GM19455 (cell line): ENCODE measurements around the gene NELL1.

Experiments
- ATAC-seq: cut with Tn5 transposase; IDR thresholded peaks from one replicate; pipeline ENCODE4 v1.9.1; 2021; ENCODE audit not compliant: unreplicated experiment

Gene NELL1

DNA sequence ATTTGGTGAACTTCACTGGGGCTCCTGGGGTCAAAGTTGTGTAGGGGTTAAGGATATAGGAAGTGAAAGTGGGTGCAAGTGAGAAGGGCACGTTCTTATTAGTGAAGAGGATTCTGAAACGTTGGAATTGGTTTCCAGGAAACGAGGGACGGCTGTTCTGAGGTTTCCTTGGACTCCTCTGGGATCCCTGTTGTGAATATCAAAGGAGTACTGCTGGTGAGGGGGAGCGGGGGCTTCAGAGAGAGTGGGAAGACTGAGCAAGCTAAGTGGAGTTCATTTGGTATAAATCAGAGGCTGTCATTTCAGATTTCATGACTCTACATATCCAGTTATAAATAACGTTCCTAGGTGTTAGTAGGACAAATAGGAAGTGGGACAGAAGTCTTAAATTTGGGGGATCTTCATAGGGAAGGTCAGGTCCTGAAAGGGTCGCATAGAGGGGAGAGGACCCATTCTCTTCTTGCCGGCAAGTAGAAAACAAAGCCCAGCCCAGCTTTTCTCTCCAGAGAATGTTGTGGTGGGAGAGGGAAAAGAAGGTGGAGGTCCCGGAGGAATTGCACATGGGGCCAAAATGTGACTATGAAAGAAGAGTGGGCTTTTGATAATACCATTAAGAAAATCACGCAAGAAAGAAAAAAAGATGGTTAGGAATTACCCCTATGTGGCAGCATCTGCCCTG is 1.1 kb upstream of the NELL1 start:
- no peak for ATAC-seq

DNA sequence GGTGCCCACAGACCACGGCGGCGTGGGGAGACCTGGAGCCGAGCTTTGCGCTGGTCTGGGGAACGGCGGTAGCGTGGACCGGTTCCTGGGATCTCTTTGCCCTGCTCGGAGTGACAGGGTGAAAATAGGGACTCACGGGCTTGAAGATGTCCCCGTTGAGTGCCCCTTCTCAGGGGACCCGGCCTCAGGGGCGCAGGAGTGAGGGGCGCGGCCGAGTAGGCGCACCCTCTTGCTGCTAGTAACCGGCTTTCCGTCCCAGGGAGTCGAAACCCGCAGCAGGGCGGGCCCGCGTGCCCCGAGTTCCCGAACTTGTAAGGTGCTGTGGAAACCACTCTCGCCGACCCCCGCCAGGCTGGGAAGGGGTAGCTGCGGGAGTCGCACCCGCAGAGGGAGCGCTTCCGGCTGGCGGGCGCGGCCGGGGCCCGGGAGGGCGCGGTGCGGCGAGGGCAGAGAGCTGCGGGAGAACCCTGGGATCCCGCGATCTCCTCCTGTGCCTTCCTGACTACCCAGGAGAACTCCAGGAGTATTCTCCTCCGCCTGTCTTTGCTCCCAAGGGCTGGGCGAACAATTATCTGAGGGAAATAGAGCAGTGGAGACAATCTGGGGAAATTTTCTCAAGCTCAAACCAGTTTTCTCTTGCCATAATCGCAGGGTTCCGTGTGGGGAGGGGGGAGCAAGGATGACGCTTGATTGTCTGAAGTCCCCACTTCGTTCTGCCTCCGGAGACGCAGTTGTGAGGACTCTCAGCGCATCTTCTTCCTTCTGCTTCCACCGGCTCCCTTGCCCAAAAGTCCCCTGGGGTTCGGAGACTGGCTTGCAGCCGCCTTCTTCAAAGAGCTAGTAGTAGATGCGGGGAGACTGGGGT is 666 bp downstream of the NELL1 start:
- ATAC-seq = no peak

DNA sequence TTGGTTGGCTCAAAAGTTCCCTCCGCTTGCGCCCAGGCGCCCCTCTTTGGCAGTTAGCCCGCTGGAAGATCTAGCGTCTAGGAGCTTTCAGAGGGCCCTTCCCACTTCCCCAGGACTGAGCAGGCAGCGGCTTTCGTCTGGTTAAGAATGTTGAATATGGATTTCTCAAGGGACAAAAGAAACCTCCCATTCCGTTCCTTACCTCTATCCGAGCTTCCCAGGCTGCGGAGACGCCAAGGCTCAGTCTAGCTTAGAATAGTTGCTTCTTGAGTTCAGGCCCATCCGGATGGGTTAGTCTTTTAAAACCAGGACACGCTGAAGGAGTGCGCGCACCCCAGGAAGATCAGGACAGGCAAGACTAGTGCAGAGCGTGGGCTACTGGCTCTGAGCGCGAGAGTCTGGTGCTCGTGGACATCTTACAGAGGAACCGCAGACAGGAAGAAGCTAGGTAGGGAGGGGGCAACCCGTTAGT is 1.6 kb downstream of the NELL1 start:
- ATAC-seq = no peak

DNA sequence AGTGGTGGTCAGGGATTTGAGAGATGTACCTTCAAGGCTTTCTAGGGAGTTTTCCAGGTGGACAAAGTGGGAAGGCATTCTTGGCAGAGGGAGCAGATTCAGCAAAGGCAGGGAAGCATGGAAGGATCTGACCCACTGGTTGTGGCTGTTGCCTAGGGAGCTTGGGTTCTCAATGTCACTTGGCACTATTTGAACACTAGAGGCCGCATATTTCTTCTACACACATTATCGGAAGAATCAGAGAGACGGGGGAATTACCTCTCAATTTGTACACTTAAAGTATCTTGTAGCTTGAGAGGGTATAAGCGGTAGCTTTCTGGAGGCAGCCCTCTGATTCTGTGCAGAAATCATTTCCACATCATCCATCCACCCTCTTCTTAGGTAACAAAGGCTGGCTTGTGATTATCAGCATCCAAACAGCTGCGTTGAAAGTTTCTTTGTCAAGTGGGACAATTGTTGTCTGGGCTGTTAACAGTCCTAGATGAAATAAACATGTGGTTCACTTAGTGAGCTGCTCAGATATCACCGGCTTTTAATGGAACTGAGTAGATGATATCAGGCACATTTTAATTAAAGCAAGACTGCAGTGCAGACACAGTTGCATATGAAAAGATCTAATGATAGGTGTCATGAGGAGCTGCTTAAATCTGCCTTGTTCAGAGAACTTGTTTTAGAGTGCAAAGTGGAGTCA is 2.6 kb downstream of the NELL1 start:
- no peak for ATAC-seq

DNA sequence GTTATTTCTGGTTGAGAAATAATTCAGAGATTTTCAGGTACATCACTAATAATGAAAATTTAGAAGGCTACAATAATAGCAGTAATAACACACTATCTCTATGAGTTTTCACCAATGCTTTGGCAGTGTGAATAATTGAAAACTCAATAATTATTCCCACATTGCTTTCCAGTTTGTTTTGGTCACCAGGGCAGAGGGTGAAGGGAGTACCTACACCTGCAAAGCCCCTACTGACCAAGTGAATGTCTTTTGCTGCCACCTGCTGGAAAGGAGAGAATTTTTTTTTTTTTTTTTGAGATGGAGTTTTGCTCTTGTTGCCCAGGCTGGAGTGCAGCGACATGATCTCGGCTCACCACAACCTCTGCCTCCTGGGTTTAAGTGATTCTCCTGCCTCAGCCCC is 3.2 kb downstream of the NELL1 start:
- no peak for ATAC-seq

DNA sequence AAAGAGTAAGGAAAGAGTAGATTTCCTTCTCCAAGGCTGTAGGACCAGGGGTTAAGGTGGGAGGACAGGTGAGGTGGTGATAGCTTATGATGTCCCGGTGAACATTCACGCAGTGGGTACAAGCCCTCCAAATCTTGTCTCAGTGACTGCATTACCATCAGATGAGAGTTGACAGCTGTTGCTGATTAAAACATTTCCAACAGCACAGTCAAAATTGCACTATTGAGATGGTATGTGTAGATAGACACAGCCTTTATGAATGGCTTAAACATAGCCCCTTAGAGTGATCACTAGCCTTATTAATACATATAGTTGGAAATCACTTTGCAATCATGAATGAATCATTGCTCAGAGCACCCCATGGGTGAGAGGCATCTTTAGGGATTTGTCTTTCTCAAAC is 7.3 kb downstream of the NELL1 start:
- no peak for ATAC-seq

DNA sequence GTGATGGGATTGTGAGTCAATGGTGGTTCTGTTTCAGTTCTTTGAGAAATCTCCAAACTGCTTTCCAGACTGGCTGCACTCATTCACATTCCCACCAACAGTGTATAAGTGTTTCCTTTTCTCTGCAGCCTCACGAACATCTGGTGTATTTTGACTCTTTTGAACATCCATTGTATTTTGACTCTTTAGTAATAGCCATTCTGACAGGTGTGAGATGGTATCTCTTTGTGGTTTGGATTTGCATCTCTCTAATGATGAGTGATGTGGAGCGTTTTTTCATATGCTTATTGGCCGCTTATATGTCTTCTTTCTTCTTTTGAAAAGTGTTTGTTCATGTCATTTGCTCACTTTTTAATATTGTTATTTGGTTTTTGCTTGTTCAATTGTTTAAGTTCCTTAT is 19.4 kb downstream of the NELL1 start:
- no peak for ATAC-seq

DNA sequence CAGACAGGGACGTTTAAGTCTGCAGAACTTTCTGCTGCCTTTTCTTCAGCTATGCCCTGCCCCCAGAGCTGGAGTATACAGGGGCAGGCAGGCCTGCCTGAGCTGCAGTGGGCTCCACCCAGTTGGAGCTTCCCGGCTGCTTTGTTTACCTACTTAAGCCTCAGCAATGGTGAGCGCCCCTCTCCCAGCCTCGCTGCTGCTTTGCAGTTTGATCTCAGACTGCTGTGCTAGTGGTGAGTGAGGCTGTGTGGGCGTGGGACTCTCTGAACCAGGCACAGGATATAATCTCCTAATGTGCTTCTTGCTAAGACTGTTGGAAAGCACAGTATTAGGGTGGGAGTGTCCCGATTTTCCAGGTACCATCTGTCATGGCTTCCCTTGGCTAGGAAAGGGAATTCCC is 38.5 kb downstream of the NELL1 start:
- no peak for ATAC-seq

DNA sequence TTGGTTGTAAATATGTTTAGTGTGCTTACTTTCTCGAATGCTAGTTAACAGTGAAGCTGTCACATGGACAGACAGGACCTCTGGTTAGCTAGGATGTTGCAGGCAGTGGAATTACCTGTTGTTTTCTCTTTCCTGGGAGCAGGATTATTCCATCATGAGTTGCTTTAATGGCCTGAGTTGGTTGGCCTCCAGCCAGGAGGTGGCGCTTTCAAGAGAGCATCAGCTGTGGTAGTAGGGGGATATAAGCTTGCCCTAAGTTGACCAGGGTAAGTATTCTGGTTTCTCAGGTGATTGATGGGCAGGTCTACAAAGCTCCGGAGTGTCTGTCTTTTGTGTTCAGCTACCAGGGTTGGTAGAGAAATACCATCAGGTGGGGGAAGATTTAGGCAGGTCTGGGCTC is 43.5 kb downstream of the NELL1 start:
- ATAC-seq = no peak

DNA sequence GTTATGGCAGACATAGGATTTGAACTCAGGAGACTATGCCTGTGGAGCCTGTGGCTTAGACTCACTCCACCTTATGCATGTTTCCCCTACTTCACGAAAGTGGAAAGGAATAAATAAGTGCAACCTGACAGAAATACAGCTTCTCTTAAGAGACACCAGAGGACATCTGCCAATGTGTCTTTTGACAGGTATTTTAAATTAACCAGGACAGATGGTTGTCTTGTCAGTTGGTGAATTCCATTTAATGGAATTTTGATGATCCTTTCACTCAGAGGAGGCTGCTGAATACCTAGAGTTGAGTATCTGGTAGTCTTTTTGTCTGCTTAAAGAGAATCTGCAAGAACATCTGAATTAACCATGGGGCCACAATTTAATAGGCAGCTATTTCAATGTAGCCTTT is 46.1 kb downstream of the NELL1 start:
- no peak for ATAC-seq

DNA sequence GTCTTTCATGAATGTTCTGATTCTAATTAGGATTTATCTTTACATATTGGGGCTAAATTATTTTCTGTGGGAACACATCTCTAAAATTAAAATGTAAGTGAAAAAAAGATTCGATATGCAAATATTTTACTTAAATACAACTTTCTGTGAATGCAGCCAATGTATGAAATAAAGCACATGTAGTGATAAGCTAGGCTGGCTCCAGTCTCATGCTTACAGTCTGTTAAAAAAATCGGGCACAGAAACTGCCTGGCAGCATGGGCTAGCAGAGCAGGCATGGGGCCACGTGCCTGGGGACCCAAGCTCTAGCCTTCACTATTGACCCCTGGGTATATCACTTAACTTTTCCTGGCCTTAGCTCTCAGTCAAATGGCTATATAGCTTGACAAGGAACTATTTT is 46.5 kb downstream of the NELL1 start:
- no peak for ATAC-seq

DNA sequence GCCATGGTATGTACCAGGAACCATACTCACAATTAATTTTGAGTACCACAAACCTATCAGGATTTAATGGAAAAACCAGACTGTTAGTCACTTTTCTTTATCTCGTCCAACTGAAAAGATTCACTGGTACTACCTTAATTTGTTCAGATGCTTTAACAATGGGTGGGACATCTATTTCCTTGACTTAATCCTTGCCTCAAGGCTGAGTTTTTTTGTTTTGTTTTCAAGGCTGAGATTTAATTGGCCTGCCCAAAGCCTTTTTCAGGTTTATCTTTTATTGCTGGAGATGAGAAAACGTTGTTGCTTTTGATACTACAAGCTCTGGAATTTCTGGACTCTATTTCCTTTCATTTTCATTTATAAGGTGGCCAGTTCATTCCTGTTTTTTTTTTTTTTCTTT is 50.4 kb downstream of the NELL1 start:
- ATAC-seq = no peak

DNA sequence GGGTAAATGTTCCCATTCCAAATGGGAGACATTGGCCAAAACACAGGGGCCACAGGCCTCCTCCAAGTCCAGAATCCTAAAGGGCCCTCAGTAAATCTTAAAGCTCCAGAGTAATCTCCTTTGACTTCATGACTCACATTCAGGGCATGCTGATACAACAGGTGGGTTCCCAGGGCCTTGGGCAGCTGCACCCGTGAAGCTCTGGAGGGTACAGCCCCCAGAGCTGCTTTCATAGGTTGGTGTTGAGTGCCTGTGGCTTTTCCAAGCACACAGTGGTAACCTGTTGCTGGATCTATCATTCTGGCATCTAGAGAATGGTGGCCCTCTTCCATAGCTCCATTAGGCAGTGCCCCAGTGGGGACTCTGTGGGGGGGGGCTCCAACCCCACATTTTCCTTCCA is 54.0 kb downstream of the NELL1 start:
- ATAC-seq = no peak

DNA sequence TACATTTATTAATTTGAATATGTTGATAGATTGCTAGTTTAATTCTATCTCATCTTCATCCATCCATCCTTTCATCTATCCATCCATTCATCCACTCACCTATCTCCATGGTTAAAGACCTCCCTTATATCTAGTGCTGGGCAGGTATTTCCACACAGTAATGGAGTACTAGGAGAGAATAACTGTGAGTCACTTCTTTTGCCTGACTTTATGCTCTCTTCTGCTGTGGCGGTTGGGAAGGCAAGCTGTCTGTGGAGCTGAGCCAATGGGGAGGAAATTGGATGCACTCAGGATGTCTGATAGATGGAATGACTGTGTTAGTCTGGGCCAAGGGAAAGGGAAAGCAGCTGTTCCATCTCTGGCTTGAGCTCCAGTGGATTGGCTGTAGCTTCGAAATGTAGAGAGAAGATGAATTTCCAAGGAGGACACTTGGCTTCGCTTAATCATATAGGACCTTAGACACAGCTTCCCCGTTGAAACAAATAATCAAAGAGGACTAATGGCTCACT is 60.3 kb downstream of the NELL1 start:
- no peak for ATAC-seq

DNA sequence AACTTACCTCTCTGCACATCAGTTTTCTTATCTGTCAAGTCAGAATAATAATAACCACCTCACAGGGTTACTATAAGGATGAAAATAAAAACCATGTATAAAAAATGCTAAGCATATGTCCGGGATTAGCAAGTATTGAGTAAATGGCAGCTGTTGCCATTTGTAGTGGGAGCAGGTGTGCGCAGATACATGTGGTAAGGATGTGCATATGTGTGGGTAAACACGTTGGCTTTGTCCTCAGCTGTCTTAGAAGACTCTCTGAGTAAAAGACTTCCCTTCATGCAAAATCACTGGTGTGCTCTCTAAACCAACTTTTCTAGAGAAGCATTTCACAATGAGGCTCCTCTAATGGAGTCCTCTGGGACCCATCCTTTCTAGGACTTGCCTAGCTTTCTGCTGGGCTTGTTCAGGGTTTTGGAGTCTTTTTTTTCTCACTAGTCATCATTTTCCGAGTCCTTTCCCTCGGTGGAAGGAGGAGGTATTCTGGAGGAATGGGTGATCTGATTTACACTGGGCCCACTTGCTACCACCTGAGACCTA is 62.4 kb downstream of the NELL1 start:
- ATAC-seq = no peak

DNA sequence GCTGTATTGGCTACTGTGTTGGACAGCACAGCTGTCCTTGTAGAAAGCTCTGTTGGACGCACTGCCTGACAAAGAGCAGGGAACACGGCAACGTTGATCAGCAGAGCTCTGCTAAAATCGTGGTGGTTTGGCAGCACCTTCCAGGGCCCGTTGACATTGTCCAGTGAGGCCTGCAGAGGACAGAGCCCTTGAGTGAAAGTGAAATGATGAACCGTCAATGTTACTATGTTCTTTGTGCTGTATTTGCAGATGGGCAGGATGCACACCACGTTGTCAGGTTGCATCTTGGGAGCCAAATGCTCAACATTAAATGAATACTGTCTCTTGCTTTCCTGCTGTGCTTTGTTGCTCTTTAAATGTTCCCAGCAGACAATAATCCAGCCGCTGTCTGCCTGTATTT is 69.7 kb downstream of the NELL1 start:
- no peak for ATAC-seq

DNA sequence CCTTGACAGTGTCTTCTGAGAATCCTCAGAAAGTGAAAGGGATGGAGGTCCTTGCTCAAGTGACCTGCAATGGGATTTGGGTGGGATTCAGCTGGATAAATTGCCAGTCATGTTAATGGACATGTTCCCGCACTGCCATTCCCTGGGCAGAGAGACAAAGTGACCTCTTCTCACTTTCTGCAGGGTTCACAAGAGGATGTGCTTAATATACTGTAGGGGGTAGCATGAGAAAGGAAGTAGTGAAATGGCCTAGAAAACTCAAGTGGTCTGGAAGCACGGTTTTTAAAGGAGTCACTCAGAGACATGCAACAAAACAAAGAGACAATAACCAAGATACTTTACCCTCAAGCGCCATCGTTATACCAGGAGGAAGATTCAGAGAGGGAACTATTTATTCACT is 70.2 kb downstream of the NELL1 start:
- no peak for ATAC-seq

DNA sequence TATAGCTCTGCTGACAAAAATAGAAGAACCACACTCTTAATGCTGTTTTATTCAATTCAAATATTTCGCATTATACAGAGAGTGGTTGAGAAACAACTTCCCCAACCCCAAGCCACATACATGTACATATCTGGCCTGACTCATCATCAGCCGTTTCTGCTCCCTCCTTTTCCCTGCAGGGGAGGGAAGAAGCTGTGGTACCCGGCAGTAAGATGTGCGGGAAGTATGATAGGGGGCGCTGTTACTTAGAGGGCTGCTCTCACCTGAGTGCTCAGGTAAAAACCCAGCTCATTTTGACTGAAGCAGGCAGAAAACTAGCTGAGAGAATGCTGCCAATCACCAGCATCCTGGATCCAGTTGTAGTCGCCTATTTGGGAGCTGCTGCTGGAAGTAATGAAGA is 85.5 kb downstream of the NELL1 start:
- ATAC-seq = no peak

DNA sequence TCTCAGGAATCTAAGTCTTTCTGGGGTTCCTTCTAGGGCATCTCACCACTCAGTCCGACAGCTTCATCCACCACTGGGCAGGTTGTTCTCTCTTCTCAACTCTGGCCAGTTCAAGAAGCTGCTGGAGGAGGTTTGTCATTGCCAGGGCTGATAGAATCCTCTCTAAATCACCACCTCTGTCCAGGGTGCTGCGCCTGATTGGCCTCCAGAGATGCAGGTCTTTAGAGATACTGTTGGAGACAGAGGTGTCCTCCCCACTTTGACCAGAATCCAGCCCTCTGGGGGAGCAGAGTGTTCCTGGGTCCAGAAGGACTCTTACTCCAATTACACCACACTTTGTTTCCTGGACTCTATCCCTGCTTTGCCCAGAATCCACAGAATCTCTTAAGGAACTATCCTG is 90.2 kb downstream of the NELL1 start:
- ATAC-seq = no peak

DNA sequence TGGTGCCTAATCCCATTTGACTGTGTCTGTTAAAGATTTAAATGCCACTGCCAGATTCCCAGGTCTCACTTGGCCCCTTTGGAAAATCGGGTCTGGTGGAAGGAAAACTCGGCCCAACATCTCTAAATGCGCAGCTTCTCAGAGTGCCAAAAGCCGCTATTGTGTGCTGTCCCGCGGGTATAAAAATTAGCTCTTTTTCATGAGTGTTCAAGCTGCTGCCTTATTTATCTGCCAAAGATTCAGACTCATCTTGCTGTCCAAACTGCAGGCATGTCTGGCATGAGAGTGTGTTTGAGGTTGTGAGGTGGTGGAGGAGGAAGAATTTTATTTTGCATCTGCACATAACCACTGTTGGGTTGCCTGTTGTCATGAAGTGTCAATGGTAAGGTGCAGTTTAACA is 91.4 kb downstream of the NELL1 start:
- ATAC-seq = no peak

DNA sequence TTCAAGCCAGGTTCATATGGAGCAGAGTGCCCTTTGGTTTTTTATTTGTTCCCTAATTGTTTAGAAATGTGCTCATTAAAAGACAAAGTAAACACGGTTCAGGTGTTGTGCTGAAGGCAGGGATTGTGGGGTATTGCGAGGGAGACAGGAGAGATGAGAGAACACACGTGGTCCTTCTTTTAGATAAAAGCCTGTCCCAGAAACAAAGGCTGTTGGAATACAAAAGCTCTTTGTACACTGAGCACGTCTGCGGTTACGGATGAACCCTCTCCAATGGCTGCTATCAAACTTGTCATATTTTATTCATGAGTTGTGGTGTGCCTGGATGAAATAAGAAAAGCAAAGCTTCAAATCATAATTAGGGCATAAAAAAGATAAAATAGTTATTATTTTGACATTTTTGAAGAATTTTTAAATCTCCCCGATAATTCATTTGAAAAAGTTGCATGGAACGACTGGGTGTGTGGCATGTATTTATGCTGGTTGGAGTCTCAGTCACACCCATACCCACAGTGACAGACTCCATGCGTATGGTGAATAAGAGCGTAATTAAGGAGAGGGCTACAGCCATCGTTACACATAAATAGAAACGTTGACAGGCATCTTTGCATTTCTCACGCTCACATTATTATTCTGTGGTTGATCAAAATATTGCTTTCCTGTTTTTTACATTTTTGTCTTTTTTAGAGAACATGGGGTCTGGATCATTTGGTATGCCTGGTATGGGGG is 92.9 kb downstream of the NELL1 start:
- ATAC-seq = no peak
